ENCODE measurements around the gene GBE1. TPM values are rescaled to one million over a fixed set of nuclear protein-coding genes. Genes with fewer than 3 reads are reported as not detected.
"Not testable (repeated sequence)": the region's sequence is repeated elsewhere in the genome, so short reads cannot be mapped to it uniquely, and the experiment has no call there.

Gene GBE1
- total RNA-seq, 1 donor from 2014 or later, result 31.9 TPM

- DNase-seq, result no peak
Measured at GRCh38 chr3:81521855-81522254, 239.6 kb downstream of the GBE1 start.

GRCh38 chr3:81518945-81519344 lies 242.5 kb downstream of the GBE1 start:
- DNase-seq, result no peak

GRCh38 chr3:81516042-81516441 lies 245.4 kb downstream of the GBE1 start:
- DNase-seq, result no peak

GRCh38 chr3:81513591-81513990 lies 247.9 kb downstream of the GBE1 start:
- no peak for DNase-seq

GRCh38 chr3:81503026-81503425 lies 258.4 kb downstream of the GBE1 start:
- DNase-seq, result no peak

- DNase-seq, result no peak
Measured at GRCh38 chr3:81502236-81502635, 259.2 kb downstream of the GBE1 start.

- DNase-seq, result no peak
Measured at GRCh38 chr3:81500039-81500438, 261.4 kb downstream of the GBE1 start.

GRCh38 chr3:81497572-81498251 lies 263.7 kb downstream of the GBE1 start:
- DNase-seq, result no peak

- DNase-seq, result no peak
Measured at GRCh38 chr3:81496407-81497104, 264.9 kb downstream of the GBE1 start.

GRCh38 chr3:81492471-81492870 lies 269.0 kb downstream of the GBE1 start:
- DNase-seq, result not testable (repeated sequence)

GRCh38 chr3:81492040-81492439 lies 269.4 kb downstream of the GBE1 start:
- peak; percentile 35 for DNase-seq

GRCh38 chr3:81490541-81491288 lies 270.7 kb downstream of the GBE1 start:
- peak; percentile 9 for DNase-seq

- peak; percentile 77 for DNase-seq
Measured at GRCh38 chr3:81485444-81485865, 276.0 kb downstream of the GBE1 start.

- no peak for DNase-seq
Measured at GRCh38 chr3:81484520-81484919, 276.9 kb downstream of the GBE1 start.

GRCh38 chr3:81483046-81483445 lies 278.4 kb downstream of the GBE1 start:
- DNase-seq, result no peak

- DNase-seq, result no peak
Measured at GRCh38 chr3:81477740-81478139, 283.7 kb downstream of the GBE1 start.

- DNase-seq, result no peak
Measured at GRCh38 chr3:81476692-81477091, 284.8 kb downstream of the GBE1 start.

- no peak for DNase-seq
Measured at GRCh38 chr3:81472600-81473362, 288.7 kb downstream of the GBE1 start.

GRCh38 chr3:81470524-81471278 lies 290.7 kb downstream of the GBE1 start:
- DNase-seq, result no peak

- DNase-seq, result no peak
Measured at GRCh38 chr3:81468391-81468790, 293.1 kb downstream of the GBE1 start.

- no peak for DNase-seq
Measured at GRCh38 chr3:81466201-81466560, 295.3 kb downstream of the GBE1 start.

Data from skin of body (tissue), 2 donors.